GM19328 (cell line): ENCODE results near the gene GSE1.

ENCODE experiments used
- ATAC-seq: cut with Tn5 transposase; IDR thresholded peaks from one replicate; pipeline ENCODE4 v1.9.1; 2021; ENCODE audit warnings: mild to moderate bottlenecking, moderate library complexity; ENCODE audit not compliant: unreplicated experiment

The GSE1 gene

DNA sequence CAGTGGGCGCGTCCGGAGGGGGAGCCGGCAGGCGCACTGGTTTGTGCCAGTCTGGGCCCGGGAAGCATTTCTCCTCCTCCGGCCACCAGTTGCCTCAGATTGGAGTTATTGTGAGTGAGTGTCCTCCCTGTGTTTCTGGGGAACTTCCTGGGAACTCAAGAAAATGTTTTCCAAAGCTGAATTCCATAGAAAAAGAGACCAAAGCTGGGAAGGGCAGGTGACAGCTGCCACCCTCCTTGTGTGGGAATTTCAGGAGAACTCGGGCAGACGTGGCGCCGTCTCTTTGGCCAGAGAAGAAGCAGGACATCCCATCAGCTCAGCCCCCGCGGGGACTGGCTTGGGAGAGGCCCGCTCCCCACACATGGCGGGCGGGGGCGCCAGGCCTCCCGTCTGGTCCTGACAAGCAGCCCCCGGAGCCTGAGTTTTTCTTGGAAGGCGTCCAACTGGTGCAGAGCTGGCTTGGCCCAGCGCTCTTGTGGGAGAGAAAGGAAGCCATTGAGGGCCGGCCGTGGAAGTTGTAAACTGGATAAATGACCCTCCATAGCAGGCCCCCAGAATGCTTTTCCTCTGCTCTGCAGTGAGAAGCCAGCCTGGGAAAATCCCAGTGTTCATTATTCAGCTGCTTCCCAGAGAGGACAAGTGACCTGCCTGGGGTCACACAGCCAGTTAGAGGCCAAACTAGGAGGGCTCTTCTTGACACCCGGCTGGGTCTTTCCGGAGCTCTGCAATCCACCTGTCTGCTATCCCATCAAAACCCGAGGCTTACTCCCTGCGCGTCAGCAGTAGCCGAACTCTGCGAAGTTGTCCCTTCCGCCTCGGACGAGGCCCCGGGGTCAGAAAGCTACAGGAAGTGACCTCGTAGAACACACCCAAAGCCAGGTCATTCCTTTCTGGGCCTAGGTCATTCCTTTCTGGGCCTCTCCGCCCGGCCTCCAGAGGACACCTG is 39.2 kb upstream of the GSE1 start:
- no peak for ATAC-seq

DNA sequence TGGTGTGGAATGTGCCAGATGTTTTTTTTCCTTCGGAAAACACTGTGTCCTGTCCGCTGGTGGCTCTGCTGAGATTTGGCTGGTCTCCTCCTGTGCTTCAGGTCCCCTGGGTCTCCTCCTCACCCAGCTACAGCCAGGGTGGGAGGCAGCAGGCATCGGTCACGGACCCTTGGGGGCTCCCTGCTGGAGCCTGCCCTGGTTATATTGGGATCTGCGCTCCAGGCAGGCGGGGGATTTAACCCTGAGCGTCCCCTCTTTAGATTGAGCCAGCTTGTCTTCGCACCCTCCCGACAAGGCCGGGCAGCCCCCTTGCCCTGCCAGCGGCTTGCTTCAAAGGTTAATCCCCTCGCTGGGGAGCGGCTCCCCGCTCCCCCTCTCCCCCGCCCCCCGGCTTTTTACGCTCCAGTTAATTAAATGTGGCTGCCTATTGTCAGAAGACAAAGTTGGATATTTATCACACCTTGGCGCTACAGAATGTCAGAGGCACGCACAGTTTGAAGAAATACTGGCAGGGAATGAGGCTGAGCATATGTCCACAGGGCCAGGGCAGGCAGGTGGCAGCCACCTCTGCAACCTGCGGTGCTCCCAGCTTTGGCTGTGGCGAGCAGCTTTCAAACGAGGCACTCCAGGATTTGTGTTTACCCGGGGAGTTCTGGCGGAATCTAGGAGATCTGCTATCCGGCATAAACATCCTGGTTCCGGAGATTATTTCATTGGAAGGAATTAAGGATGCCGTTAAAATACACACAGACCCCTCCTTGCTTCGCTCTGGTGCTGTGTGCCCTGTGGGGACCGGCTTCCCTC is 38.2 kb upstream of the GSE1 start:
- no peak for ATAC-seq

DNA sequence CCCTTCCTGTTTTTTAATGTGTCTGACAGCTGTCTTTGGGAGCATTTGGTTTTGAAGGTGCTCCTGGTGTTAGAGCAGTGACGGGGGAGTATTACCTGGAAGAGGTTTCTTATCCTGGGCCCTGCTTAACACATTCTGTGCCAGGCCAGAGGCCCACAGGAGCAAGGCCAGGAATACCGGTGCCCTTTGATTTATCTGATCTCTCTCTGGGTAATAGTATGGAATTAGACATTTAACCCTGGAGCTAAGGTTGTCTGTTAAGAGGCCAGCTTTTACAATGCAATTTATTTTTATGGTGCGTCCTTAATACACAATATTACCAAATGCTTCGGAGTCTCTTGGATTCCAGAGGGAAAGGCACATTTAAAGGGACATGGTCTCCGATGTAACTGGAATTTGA is 37.2 kb upstream of the GSE1 start:
- no peak for ATAC-seq

DNA sequence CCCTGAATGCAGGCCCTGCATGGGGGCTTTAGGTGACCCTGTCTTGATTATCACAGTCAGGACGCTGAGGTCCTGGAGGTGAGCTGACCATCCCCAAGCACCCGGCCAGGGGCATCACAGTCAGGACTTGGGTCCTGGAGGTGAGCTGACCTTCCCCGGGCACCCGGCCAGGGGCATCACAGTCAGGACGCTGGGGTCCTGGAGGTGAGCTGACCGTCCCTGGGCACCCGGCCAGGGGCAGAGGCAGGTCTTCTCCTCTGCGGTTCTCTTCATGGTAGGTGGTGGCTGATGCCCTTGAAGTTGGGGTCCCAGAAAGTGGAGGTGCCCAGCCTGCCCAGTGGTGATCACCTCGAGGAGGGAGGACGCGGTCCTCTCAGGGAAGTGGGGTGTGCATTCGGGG is 36.2 kb upstream of the GSE1 start:
- no peak for ATAC-seq

DNA sequence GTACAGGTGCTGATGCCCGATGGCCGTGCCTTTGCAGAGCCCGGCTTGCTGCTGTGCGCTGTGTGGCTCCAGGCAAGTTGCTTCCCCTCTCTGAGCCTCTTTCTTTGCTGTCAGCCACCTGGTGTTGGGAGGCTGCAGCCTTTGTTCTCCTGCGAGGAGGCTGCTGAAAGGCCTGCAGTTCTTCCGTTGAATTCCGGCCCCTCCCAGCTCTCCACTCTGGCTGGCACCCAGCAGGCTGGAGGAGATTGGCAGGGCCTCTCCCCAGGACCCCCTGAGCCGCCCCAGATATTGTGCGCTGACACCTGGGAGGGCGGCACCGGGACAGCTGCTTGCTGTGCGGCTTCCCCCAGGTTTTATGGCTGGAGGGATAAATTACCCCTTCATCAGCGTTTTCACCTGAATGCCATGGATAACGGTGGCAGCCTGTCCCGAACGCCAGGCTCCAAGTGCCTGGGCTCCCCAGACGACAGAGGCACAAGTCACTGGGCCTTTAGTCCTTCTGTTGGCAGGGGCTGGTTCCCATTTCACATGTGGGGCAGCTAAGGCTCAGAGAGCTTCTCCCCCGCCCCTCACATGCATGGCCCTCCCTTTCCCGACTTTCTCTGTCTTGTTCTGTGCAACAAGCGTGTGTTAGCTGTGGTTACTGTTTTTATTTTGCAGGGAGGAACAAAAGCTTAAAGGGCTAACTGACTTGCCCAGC is 35.1 kb upstream of the GSE1 start:
- ATAC-seq, result no peak

DNA sequence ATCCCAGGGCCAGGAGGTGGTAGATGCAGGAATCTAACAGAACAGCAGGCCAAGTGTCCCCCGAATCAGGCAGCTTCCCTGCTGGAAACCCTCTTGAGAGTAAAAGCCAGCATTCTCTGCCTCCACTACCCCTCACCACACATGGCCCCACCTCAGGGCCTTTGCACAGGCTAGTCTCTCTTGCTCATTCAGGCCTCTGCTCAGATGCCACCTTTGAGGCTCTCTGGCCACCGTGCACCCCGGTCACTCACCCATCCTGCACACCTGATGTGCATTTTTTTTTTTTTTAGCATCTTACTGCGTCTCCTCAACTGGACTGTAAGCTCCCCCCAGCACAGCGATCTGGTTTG is 34.5 kb upstream of the GSE1 start:
- no peak for ATAC-seq

DNA sequence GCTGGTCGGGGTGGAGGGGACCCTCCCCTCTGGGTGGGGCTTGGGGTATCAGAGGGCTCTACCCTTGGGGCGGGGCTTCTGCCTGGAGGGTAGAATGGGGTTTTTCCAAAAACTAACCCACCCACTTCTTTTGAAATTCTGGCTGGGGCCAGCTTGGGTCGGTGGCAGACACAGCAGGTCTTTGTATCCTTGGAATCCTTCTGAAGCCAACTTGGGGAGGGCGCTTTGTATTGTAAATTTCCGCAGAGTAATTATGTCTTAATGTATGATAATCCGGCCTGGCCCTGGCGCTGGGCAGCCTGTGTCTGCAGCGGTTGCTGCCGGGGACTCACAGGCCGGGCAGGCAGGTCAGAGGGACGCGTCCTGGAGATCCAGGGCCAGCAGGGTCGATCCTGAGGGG is 33.9 kb upstream of the GSE1 start:
- ATAC-seq, result no peak

DNA sequence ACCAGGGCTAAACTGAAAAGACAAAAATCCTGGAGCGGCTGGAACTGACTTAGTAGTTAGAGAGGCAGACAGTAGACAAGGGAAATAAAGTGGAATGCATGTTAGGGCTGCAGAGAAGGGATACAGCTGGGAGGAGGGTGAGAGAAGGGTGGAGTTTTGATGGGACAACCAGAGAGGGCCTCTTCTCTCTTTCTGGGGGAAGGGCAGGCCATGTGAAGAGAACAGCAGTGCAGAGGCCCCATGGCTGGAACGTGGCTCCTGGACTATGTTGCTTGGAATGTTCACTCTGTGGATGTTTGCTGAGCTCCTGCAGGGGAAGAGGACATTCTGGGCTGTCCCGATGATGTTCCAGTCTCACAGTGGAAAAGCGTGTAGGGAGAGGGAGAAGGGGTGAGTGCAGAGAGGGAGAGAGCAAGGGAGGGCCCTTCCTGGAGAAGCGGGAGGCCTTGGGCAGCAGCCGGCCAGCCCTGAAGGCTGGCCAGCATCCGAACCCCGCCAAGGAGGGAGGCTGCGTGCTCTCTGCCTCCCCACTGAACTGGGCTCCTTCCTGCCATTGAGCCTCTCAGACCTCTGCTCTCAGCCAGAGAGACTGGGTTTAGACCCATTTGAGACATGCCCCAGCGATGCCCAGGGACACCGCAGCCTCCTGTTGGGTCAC is 33.1 kb upstream of the GSE1 start:
- ATAC-seq, result no peak

DNA sequence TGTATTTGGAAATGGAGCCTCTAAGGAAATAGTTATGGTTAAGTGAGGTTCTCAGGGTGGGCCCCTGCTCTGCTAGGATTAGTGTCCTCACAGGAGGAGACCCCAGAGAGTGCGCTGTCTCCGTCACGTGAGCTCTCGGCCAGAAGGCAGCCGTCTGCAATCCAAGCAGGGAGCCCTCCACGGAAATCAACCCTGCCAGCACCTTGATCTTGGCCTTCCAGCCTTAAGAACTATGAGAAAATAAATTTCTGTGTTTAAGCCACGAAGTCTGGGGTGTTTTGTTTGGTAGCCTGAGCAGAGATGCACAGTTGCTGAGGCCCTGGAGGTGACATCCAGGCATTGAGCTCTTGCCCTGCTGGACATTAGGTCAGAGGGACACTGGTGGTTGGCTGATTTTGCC is 32.4 kb upstream of the GSE1 start:
- ATAC-seq, result no peak

DNA sequence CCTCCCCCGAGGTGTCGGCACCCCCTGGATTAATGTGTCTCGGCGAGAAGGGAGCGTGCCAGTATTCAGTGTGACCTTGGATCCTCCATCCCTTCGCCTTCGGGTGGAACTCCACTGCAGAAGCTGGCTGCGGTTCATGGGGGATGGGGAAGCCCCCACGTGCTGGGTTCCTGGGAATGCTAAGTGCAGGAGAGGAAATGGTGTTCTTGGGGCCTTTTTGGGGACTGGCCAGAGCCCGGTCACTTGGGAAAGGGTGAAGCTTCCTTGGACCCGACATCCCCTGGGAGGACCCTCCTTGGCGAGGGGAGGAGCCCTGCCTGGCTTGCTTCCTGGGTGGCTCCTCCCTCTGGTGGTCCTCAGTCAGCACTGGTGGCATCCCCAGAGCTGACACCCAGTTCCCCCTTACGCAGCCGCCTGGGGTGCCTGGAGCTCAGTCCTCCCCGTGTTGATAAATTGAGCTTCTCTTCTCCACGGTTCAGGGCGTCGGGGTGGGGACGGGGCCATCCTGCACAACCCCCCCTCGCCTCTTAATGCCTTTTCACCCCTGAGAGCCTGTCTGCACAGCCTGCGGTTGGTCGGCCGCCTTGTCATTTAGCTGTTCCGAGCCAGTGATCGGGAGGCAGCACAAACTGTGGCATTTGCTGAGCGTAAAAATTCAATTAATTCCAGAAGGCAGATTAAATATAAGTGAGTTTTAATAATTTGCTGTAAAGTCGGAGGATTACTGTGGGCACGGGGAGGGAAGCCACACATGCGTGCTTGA is 30.7 kb upstream of the GSE1 start:
- ATAC-seq, result no peak

DNA sequence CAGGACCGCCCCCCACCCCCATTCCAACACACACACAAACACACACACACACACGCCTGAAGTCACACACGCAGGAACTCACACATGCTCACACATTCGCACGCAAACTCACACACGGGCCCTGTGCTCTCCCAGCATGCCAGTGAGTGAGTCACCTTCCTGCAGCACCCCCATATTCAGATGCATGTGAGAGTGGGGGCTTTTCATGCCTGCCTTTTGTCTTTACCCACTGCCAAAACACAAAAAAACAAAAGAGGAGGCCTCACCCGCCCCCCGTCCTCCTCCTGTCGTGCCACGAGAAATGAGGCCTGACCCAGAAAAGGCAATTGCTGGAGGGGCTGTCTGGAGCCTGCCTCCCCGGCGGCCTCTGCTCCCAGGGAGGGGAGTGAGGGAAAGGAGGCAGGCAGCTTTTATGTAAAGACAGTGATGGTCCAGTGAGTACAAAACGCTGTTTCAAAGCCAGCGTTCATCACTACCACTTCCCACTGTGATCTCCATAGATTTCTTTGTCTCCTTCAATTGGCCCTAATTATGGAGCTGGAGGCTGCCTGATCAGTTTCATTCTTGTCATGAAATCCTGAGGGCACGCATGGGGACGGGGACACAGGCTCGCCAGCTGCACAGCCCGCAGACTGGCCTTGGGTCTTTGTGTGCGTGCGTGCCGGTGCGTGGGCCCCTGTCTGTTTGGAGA is 29.5 kb upstream of the GSE1 start:
- no peak for ATAC-seq

DNA sequence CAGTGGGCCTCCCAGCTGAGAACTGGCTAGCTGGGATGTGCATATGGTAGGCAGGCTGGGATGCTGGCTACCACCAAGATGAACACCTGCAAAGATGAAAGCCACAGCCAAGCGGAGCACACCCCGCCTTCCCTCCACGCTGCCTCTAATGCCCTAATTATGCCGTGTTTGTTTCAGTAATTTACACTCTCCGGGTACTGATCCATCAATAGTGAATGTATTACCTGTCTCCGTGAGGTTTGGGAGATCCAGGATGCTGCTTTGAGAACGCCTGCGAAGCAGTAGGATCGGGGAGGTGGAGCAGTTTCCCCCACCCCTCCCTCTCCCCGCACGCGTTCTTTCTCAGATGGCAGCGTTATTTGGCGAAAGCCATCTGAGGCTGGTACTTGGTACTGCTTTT is 28.9 kb upstream of the GSE1 start:
- ATAC-seq, result no peak

DNA sequence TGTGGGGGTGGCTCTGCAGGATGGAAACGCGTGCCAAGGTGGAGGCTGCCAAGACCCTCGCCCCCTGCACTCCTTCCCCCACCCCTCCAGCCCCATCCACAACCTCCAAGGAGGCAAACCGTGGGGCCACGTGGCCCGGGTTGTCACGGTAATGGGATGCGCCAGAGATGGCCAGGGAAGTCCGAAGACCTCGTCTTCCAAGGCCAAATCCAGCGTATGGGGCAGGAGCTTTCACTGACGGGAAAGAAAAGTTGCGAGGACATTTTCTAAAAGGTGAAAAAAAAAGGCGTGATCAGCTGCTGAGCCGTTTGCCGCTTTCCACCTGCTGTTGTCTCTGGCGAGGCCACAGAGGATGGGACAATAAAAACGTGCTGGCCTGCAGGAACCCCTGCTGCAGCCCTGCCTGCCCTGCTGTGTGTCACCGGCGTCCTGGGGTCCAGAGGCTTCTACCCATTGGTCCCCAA is 28.3 kb upstream of the GSE1 start:
- no peak for ATAC-seq

DNA sequence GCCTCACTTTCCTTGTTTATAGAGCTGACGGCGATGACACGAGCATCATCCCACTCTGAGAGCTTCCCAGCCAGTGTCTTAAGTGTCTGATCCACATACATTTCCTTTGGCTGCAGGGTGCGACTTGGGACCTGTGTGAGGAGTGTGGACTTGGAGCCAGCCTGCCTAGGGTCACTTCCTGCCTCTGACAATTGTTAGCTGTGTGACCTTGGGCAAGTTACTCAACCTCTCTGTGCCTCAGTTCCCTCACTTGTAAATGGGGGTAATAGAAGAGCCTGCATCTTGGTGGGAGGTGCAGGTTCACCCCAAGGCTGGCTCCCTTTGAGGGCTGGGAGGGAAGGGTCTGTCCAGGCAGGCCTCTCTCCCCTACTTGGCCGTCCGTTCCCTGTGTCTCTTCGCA is 27.4 kb upstream of the GSE1 start:
- ATAC-seq, result no peak

DNA sequence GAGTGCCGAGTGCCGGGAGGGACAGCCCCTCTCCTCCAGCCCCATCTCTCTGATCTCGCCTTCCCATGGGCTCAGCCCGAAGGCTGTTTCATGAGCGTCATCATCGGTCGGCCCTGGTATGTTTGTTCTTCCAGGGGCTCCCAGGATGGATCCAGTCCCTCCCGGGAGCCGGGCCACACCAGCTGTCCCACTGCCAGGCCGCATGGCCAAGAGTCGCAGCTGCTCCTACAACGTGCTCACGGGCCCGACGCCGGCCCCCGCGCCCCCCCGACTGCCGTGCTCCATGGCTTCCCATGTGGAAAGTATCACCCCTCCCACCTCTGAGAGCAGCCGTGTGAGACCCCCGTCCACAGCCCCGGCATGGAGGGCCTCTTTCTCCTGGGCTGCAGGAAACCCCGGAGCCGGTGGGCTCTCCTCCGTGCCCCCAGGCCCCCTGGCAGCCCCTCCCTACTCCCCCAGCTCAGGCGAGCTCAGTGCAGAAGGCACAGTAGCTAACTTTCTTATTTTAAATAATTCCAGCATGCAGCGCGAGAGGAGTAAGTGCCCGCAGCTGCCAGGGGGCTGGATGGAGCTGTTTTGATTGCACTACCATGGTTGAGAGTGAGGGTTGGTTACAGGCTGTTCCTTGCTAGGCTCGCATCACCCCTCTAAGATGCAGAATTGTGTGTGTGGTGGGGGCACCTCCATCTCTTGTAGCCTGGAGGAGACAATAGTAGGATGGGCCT is 26.6 kb upstream of the GSE1 start:
- ATAC-seq, result no peak

DNA sequence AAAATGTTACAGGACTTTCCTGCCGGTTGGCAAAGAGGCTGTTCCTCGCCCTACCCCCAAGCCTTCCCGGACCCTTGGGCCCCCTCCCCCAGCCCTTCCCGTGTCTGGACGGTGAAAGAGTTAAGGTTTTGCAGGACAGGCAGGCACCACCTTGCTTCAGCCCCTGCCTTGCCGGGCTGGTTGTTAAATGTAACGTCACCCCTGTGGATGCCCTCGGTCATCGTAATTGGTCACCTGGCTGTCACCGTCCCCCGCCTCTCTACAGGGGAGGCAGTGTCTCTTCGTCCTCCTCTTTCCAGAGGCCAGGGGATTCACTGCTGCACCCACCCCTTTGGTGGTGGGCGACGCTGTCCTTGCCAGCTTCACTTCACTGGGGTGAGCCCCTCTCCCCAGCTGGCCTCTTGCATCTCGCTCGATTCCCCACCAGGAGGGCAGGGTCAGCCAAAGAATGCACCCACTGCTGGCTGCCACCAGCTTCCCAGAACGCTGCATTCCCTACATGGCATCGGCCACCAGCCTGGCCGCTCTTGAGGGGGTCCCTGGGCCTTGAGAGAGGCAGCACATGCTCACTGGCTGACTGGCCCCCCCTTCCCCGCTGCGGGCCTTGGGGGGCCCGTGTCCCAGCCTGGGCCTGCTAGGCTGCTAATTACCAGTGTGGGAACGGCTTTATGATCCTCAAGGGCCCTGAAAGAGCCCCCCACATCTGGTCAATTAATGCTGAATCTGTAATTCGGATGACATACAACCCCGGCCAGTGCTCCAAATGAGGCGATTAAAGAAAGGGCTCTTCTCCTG is 25.2 kb upstream of the GSE1 start:
- ATAC-seq, result no peak

DNA sequence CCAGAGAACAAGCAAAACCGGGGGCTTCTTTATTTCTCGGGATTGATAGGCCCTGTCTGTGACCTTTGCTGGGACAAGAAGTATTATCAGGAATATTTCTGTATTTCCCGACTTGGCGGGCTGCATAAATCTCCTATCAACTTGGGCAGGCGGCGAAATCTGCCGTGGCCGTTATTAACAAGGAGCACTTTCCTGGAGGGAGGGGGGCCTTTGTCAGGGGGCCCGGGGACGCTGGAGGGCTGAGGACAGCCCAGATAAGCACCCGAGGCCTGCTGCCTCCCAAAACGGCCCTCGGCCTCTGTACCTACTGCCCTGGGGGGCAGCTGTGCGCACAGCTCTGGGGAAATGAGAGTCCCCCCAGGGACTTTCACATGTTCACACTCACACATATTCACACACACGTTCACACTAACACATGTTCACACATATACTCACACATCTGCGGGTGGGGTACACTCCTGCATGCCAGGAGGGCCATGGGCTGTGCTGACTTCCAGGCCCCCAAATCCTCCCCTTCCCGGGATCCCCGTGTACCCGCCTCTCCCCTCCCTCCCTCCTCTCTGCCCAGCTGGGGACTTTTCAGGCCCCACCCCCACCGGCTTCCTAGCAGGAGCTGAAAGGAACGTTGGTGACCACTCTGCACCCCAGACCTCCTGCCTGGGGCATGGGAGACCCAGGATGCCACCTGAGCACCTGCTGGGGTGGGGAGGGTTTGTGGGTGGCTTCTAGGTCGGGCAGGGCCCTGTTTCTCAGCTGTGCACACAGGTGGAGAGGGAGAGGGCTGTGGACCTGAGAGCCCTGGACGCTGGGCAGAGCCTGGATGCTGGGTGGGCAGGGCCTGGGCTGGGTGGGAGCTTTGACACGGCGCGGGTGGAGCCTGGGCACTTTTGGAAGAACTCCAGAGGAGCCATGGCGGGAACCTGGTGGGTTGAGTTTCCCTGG is 24.3 kb upstream of the GSE1 start:
- ATAC-seq, result no peak
